HEK293 (cell line): ENCODE measurements around the gene KCTD11.

Experiments
- GFI1B ChIP-seq: fragments of 450-650 bp; formaldehyde crosslinking; IDR thresholded peaks from 2 replicates; pipeline ENCODE4 v1.5.1; 2016; ENCODE audit warnings: missing biosample characterization, missing genetic modification characterization
- GLIS1 ChIP-seq: fragments of 450-650 bp; formaldehyde crosslinking; IDR thresholded peaks from 2 replicates; pipeline ENCODE4 v1.5.1; 2016; ENCODE audit warnings: missing biosample characterization, missing genetic modification characterization
- HIC1 ChIP-seq: fragments of 450-650 bp; formaldehyde crosslinking; IDR thresholded peaks from 2 replicates; pipeline ENCODE4 v1.5.1; 2016; ENCODE audit warnings: missing biosample characterization, missing genetic modification characterization
- IKZF3 ChIP-seq: fragments of 450-650 bp; IDR thresholded peaks from 2 replicates; pipeline ENCODE4 v1.5.0; 2018; ENCODE audit warnings: missing biosample characterization, mild to moderate bottlenecking, missing genetic modification characterization, moderate library complexity
- KLF17 ChIP-seq: fragments of 450-650 bp; formaldehyde crosslinking; IDR thresholded peaks from 2 replicates; pipeline ENCODE4 v1.5.1; 2016; ENCODE audit warnings: missing biosample characterization, missing genetic modification characterization
- PBX3 ChIP-seq: sonication (generic); formaldehyde crosslinking; IDR thresholded peaks from 2 replicates; pipeline ENCODE4 v1.8.1; 2022; ENCODE audit warnings: mild to moderate bottlenecking, moderate library complexity, missing genetic modification reagents
- REST ChIP-seq: fragments of 450-650 bp; formaldehyde crosslinking; IDR thresholded peaks from 2 replicates; pipeline ENCODE4 v1.5.1; 2016; ENCODE audit warnings: missing biosample characterization, missing genetic modification characterization
- SP2 ChIP-seq: fragments of 450-650 bp; formaldehyde crosslinking; IDR thresholded peaks from 2 replicates; pipeline ENCODE4 v1.5.1; 2016; ENCODE audit warnings: missing biosample characterization, missing genetic modification characterization
- WT1 ChIP-seq: fragments of 450-650 bp; formaldehyde crosslinking; IDR thresholded peaks from 2 replicates; pipeline ENCODE4 v1.5.1; 2016; ENCODE audit warnings: missing biosample characterization, missing genetic modification characterization
- ZBTB21 ChIP-seq: fragments of 450-650 bp; formaldehyde crosslinking; IDR thresholded peaks from 2 replicates; pipeline ENCODE4 v1.5.1; 2017; ENCODE audit warnings: missing biosample characterization, missing genetic modification characterization
- ZEB2 ChIP-seq: fragments of 450-650 bp; formaldehyde crosslinking; IDR thresholded peaks from 2 replicates; pipeline ENCODE4 v1.5.1; 2016; ENCODE audit warnings: missing biosample characterization, missing genetic modification characterization
- ZNF155 ChIP-seq: fragments of 450-650 bp; formaldehyde crosslinking; IDR thresholded peaks from 2 replicates; pipeline ENCODE4 v1.5.1; 2016; ENCODE audit warnings: missing biosample characterization, missing genetic modification characterization
- ZNF18 ChIP-seq: fragments of 450-650 bp; formaldehyde crosslinking; IDR thresholded peaks from 2 replicates; pipeline ENCODE4 v1.5.1; 2016; ENCODE audit warnings: missing biosample characterization, missing genetic modification characterization
- ZNF24 ChIP-seq: fragments of 450-650 bp; formaldehyde crosslinking; IDR thresholded peaks from 2 replicates; pipeline ENCODE4 v1.5.1; 2016; ENCODE audit warnings: missing biosample characterization, missing genetic modification characterization
- ZNF426 ChIP-seq: fragments of 450-650 bp; formaldehyde crosslinking; IDR thresholded peaks from 2 replicates; pipeline ENCODE4 v1.5.1; 2017; ENCODE audit warnings: missing biosample characterization, missing genetic modification characterization, mild to moderate bottlenecking, inconsistent platforms, moderate library complexity
- ZNF449 ChIP-seq: fragments of 450-650 bp; formaldehyde crosslinking; IDR thresholded peaks from 2 replicates; pipeline ENCODE4 v1.5.1; 2017; ENCODE audit warnings: missing biosample characterization, mild to moderate bottlenecking, missing genetic modification characterization, moderate library complexity
- ZNF513 ChIP-seq: fragments of 450-650 bp; IDR thresholded peaks from 2 replicates; pipeline ENCODE4 v1.5.1; 2018; ENCODE audit warnings: missing biosample characterization, missing genetic modification characterization
- ZNF521 ChIP-seq: fragments of 450-650 bp; formaldehyde crosslinking; IDR thresholded peaks from 2 replicates; pipeline ENCODE4 v1.5.1; 2017; ENCODE audit warnings: missing biosample characterization, mild to moderate bottlenecking, missing genetic modification characterization
- ZNF530 ChIP-seq: fragments of 450-650 bp; formaldehyde crosslinking; IDR thresholded peaks from 2 replicates; pipeline ENCODE4 v1.5.1; 2016; ENCODE audit warnings: low read depth, missing biosample characterization, missing genetic modification characterization
- ZNF621 ChIP-seq: fragments of 450-650 bp; formaldehyde crosslinking; IDR thresholded peaks from 2 replicates; pipeline ENCODE4 v1.5.1; 2017; ENCODE audit warnings: missing biosample characterization, missing genetic modification characterization
- ZNF624 ChIP-seq: fragments of 450-650 bp; formaldehyde crosslinking; IDR thresholded peaks from 2 replicates; pipeline ENCODE4 v1.5.1; 2017; ENCODE audit warnings: missing biosample characterization, missing genetic modification characterization
- ZNF629 ChIP-seq: fragments of 450-650 bp; formaldehyde crosslinking; IDR thresholded peaks from 2 replicates; pipeline ENCODE4 v1.5.1; 2017; ENCODE audit warnings: missing biosample characterization, missing genetic modification characterization
- ZNF707 ChIP-seq: fragments of 450-650 bp; formaldehyde crosslinking; IDR thresholded peaks from 2 replicates; pipeline ENCODE4 v1.5.1; 2016; ENCODE audit warnings: missing biosample characterization, missing genetic modification characterization
- ZNF776 ChIP-seq: fragments of 450-650 bp; formaldehyde crosslinking; IDR thresholded peaks from 2 replicates; pipeline ENCODE4 v1.5.0; 2017; ENCODE audit warnings: missing biosample characterization, missing genetic modification characterization, borderline replicate concordance
- ZNF837 ChIP-seq: fragments of 450-650 bp; formaldehyde crosslinking; IDR thresholded peaks from 2 replicates; pipeline ENCODE4 v1.5.1; 2016; ENCODE audit warnings: missing biosample characterization, missing genetic modification characterization
- ZSCAN5A ChIP-seq: fragments of 450-650 bp; formaldehyde crosslinking; IDR thresholded peaks from 2 replicates; pipeline ENCODE4 v1.5.1; 2016; ENCODE audit warnings: missing biosample characterization, missing genetic modification characterization

KCTD11 gene

GRCh38 chr17:7394452-7395191 lies 42.7 kb downstream of the KCTD11 start, which contains the start of gene PLSCR3 (continued):
- no peak; the same call in 1 of the 2 replicates for TF ChIP-seq PBX3 (CRISPR knock-in tag)
- no peak for TF ChIP-seq ZNF18
- no peak for TF ChIP-seq ZSCAN5A
- no peak for TF ChIP-seq ZNF707 (tag by site-specific recombination)
- no peak for TF ChIP-seq ZNF426
- no peak for TF ChIP-seq ZNF621 (tag by site-specific recombination)
- no peak for TF ChIP-seq GFI1B
- no peak for TF ChIP-seq ZNF776 (tag by site-specific recombination)
- no peak for TF ChIP-seq ZNF837 (tag by site-specific recombination)
- no peak for TF ChIP-seq ZNF624 (tag by site-specific recombination)
- peak; percentile 12; the same call in 1 of the 2 replicates for TF ChIP-seq ZEB2 (tag by site-specific recombination)
- no peak for TF ChIP-seq REST (tag by site-specific recombination)
- no peak for TF ChIP-seq ZNF449 (tag by site-specific recombination)
- TF ChIP-seq KLF17 (tag by site-specific recombination), result peak; percentile 55; the same call in 1 of the 2 replicates
- no peak for TF ChIP-seq ZNF521
- TF ChIP-seq ZNF513 (tag by site-specific recombination), result no peak; the same call in 1 of the 2 replicates
- TF ChIP-seq IKZF3 (tag by site-specific recombination), result peak; percentile 62; the same call in 1 of the 2 replicates
- peak; percentile 79 for TF ChIP-seq SP2
- TF ChIP-seq ZNF629 (tag by site-specific recombination), result no peak
- TF ChIP-seq GLIS1 (tag by site-specific recombination), result peak; percentile 83
- TF ChIP-seq HIC1 (tag by site-specific recombination), result no peak
- TF ChIP-seq ZBTB21 (tag by site-specific recombination), result no peak
- no peak for TF ChIP-seq ZNF530 (tag by site-specific recombination)
- TF ChIP-seq ZNF24 (tag by site-specific recombination), result no peak
- TF ChIP-seq WT1 (tag by site-specific recombination), result no peak
- TF ChIP-seq ZNF155 (tag by site-specific recombination), result no peak
